ENCODE data around the gene AACS.

DNA sequence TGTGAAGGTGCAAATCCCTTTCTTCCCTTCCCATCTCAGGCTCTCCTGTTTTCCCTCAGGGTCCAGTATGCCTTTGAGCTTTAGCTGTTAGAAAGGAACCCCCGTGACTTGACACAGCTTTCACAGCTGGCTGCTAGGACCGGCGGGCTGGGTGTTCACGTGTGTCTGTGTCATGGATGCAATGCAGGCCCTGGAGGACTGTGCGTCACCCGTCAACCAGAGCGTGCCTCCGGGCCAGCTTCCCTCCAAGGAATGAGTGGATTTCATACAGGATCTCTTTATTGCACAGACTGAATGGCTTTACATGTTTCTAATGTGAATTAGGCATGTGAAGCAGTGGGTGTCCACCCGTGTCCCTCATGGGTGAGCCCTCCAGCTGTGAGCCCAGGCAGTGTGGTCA, 77.4 kb downstream of the AACS start:
- TF ChIP-seq ARNT (IDR thresholded peaks at IDR 0.05) (no peak), L3MBTL2 (conservative IDR thresholded peaks at IDR 0.05) (no peak), BHLHE40 (IDR thresholded peaks at IDR 0.05; ENCODE audit: borderline replicate concordance) (no peak), HDGF (IDR thresholded peaks at IDR 0.05; ENCODE audit: borderline replicate concordance) (no peak), SP1 (IDR thresholded peaks at IDR 0.05) (no peak)
